Heart right ventricle (tissue), 16 donors: ENCODE data around the gene PLEKHH3. TPM values are rescaled to one million over a fixed set of nuclear protein-coding genes. Genes with fewer than 3 reads are reported as not detected.

Source experiments
- ATAC-seq, 8 donors: fragments of 200-7000 bp; cut with Tn5 transposase; one replicate each; pipeline ENCODE4 v1.9.1; 2020; ENCODE audit warnings: mild to moderate bottlenecking in 8 of 8, moderate library complexity in 8 of 8, moderate number of reproducible peaks in 1 of 8
- DNase-seq, 2 donors: peaks; one replicate each; pipeline ENCODE4 v3.0.0-alpha.2; 2020
- H3K27ac ChIP-seq, 10 donors: fragments of 200-600 bp; sonication (generic) in 2 of 10; one replicate each; pipeline versions ENCODE4 v1.5.0 to v1.8.0; 2020 to 2022; ENCODE audit warnings: mild to moderate bottlenecking in 3 of 10
- H3K27me3 ChIP-seq, 7 donors: fragments of 200-600 bp; one replicate each; pipeline ENCODE4 v1.8.0; 2021 to 2022; ENCODE audit warnings: mild to moderate bottlenecking in 2 of 7
- H3K36me3 ChIP-seq, 9 donors: fragments of 200-600 bp; sonication (generic) in 1 of 9; one replicate each; pipeline versions ENCODE4 v1.5.0 to v1.8.0; 2020 to 2022; ENCODE audit warnings: mild to moderate bottlenecking in 2 of 9
- H3K4me1 ChIP-seq, 9 donors: fragments of 200-600 bp; sonication (generic) in 1 of 9; one replicate each; pipeline versions ENCODE4 v1.5.0 to v1.8.0; 2020 to 2022; ENCODE audit warnings: mild to moderate bottlenecking in 4 of 9
- H3K4me3 ChIP-seq, 10 donors: fragments of 200-600 bp; sonication (generic) in 2 of 10; one replicate each; pipeline versions ENCODE4 v1.5.0 to v1.8.0; 2020 to 2022; ENCODE audit warnings: mild to moderate bottlenecking in 7 of 10, moderate library complexity in 2 of 10
- H3K9me3 ChIP-seq, 11 donors: fragments of 200-600 bp in 10 of 11; sonication (generic) in 2 of 11; one replicate each; pipeline versions ENCODE4 v1.5.0 to v1.8.0; 2013 to 2022; ENCODE audit warnings: mild to moderate bottlenecking in 2 of 11, control low read depth in 1 of 11, moderate library complexity in 1 of 11
- WGBS, 2 donors: extraction: QIAGEN DNeasy Blood & Tissue Kit; methylation state at CpG; one replicate each; pipeline ENCODE4 v1.1.7; 2013; ENCODE audit warnings: inconsistent platforms in 1 of 2; 5-methylcytosine and 5-hydroxymethylcytosine counted together
- intact Hi-C, 10 donors: fragments of 100-400 bp; cut with DNase I; formaldehyde crosslinking; loops; one replicate each; pipeline versions ENCODE4 v1.11.1 to v1.14.2; 2022
- polyA plus RNA-seq, 2 donors: library from polyadenylated mRNA; stranded (reverse); fragments of 200-250 nt; gene quantifications; one replicate each; pipeline ENCODE4 v1.2.3, GENCODE V29; 2013
- total RNA-seq, 10 donors: library from RNA; stranded (reverse); fragmentation: NEBNext Ultra II Directional in 3 of 10; extraction: Animal tissue kit (Norgen Biotek cat#: 25700) in 3 of 10; gene quantifications; one replicate each; pipeline versions ENCODE4 v1.2.1 to v1.2.4, GENCODE V29; 2021 to 2023
- TF ChIP-seq, protein P1 (sequence below), 9 donors: fragments of 200-600 bp; sonication (generic) in 2 of 9; IDR thresholded peaks; one replicate each; pipeline versions ENCODE4 v1.5.0 to v1.8.0; 2021 to 2022; ENCODE audit warnings: antibody characterized with exemption in 9 of 9, mild to moderate bottlenecking in 5 of 9, moderate library complexity in 1 of 9
- donor health status: Arrhythmogenic right ventricular cardiomyopathy.
- donor health status: ischemic (EF 13 %, LVEDD 7.1; RV severe dilation, severe dysfunction).
- donor health status: healthy with polysubstance abuse.
- donor health status: DM: no; HTN: yes; CAD: no.
- donor health status: DM: no; HTN: no; CAD: no.
- donor health status: ischemic (EF 25% LVEDD 6.9; RV normal size, moderate dysfunction).
- donor health status: ischemic (EF 25% LVEDD 5.7; RV mildly dilated, moderate dysfunction).
- donor health status: healthy.
- donor health status: DM: yes; HTN: yes; CAD: no.
- donor health status: Ischemic cardiomyopathy.
- donor health status: ischemic (EF 35%, LVEDD 5.7; RV mildly dilated, moderate dysfunction).
- donor health status: nonischemic (EF 11% LVEDD 7.7; RV severe dilation, severe dysfunction).
- donor health status: DM: yes; HTN: yes; CAD: no.
- donor health status: PGD.
- donor health status: ischemic (EF 29% LVEDD 5.4; RV normal size, mild dysfunction).
- donor health status: nonischemic (EF 23%, LVEDD 6.1; RV moderate dilation, normal function).

Gene PLEKHH3
- total and polyA plus RNA-seq, 12 donors, result 12.8 to 42.1 (median 22.8) TPM

- no peaks in the 10 kb centered on the region for H3K9me3 ChIP-seq
- ATAC-seq, result no peak
- no peaks in the 10 kb centered on the region for H3K27me3 ChIP-seq
- H3K27ac ChIP-seq, result no peak overlapping the region
- H3K4me1 ChIP-seq, result peaks cover 0 to 11% (median 7%) of the 10 kb centered on the region in 9 donors
- WGBS, 2 donors, result 87 to 91% methylated on average over 4 of the region's 4 CpGs
- TF ChIP-seq, protein P1, sequence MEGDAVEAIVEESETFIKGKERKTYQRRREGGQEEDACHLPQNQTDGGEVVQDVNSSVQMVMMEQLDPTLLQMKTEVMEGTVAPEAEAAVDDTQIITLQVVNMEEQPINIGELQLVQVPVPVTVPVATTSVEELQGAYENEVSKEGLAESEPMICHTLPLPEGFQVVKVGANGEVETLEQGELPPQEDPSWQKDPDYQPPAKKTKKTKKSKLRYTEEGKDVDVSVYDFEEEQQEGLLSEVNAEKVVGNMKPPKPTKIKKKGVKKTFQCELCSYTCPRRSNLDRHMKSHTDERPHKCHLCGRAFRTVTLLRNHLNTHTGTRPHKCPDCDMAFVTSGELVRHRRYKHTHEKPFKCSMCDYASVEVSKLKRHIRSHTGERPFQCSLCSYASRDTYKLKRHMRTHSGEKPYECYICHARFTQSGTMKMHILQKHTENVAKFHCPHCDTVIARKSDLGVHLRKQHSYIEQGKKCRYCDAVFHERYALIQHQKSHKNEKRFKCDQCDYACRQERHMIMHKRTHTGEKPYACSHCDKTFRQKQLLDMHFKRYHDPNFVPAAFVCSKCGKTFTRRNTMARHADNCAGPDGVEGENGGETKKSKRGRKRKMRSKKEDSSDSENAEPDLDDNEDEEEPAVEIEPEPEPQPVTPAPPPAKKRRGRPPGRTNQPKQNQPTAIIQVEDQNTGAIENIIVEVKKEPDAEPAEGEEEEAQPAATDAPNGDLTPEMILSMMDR (IDR thresholded peaks at IDR 0.05), result no peak
- no peak overlapping the region for H3K4me3 ChIP-seq
- DNase-seq, result no peak
- H3K36me3 ChIP-seq, result peaks cover 5 to 93% (median 63%) of the 10 kb centered on the region in 9 donors
- intact Hi-C loops, result no loop called here
Observed at GRCh38 chr17:42699415-42699740, 22.6 kb upstream of the PLEKHH3 start.

DNA sequence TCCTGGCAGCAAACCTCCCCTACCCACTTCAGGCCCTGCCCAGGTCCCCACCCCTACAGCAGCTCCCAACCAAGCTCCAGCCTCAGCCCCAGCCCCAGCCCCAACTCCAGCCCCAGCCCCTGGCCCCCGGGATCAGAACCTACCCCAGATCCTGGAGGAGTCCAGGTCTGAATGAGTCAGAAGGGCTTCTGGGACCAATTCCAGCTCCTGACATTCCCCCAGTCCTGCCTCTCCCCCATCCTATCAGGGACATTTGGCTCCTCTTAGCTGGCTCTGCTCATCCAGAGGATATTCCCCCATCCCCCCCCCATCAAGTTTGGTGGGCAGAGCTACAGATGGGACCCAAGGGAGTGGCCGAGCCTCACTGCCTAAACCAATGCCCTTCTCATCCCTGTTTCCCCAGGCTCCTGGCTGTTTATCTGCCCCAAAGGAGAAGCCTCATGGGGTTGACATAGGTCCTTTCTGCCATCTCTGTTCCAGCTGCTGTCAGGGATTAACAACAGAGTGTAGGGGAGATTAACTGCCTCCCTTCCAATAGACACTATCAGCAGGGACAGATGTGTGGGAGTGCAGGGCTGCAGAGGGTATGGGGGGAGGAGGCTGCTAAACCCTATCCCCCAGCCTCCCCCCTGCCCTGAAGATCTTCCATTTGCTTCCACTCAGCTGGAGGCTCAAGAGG is 22.1 kb upstream of the PLEKHH3 start:
- WGBS, 2 donors, result 17 to 36% methylated on average over 2 of the region's 2 CpGs
- H3K27ac ChIP-seq, result no peak overlapping the region
- H3K36me3 ChIP-seq, result peaks cover 2 to 93% (median 58%) of the 10 kb centered on the region in 9 donors
- peak; percentile 66 to 92 (median 80) for ATAC-seq
- H3K9me3 ChIP-seq, result no peaks in the 10 kb centered on the region
- no peaks in the 10 kb centered on the region for H3K27me3 ChIP-seq
- TF ChIP-seq, protein P1 (IDR thresholded peaks at IDR 0.05), result no peak
- H3K4me3 ChIP-seq, result no peak overlapping the region
- peaks cover 0 to 11% (median 7%) of the 10 kb centered on the region in 9 donors for H3K4me1 ChIP-seq
- DNase-seq, result peak in 1 of 2 donors; percentile 70
- intact Hi-C loops, result no loop called here

DNA sequence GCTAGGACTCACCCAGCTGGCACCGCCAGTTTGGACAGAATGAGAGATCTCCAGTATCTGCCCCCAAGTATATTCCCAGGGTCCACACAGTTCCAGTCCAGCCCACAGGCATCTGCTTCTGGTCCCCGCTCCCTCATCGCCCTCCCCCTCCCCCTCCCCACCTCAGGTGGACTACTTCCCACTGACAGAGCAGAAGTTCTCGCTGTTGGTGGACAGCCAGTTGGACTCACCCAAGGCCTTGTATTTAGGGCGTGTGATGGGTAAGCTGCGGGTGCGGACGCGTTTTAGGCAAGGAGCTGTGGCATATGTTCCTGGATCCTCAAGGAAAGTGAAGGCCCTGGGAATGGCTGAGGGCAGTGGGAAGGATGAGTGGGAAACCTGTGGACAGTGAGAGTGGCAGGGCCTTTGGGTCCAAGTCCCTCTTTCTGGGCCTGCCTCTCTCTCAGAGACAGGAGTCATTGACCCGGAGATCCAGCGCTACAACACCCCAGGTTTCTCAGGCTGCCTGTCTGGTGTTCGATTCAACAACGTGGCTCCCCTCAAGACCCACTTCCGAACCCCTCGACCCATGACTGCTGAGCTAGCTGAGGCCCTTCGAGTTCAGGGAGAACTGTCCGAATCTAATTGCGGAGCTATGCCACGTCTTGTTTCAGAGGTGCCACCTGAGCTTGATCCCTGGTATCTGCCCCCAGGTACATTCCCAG is 20.5 kb upstream of the PLEKHH3 start:
- Histone ChIP-seq H3K36me3 (peaks cover 0 to 93% (median 42%) of the 10 kb centered on the region in 9 donors), H3K4me3 (no peak overlapping the region), H3K9me3 (no peaks in the 10 kb centered on the region), H3K27me3 (no peaks in the 10 kb centered on the region), H3K4me1 (peaks cover 0 to 11% (median 7%) of the 10 kb centered on the region in 9 donors), H3K27ac (no peak overlapping the region)
- ATAC-seq (no peak), DNase-seq (no peak)
- TF ChIP-seq, protein P1 (IDR thresholded peaks at IDR 0.05), result no peak
- intact Hi-C loops, result no loop called here
- WGBS, 2 donors, result 96% methylated on average over 19 of the region's 19 CpGs

DNA sequence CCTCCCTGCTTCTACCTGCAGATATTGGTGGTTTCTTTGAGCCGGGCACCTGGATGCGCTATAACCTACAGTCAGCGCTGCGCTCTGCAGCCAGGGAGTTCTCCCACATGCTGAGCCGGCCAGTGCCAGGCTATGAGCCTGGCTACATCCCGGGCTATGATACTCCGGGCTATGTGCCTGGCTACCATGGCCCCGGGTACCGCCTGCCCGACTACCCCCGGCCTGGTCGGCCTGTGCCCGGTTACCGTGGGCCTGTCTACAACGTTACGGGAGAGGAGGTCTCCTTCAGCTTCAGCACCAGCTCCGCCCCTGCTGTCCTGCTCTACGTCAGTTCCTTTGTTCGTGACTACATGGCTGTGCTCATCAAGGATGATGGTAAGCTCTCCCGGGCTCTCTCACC is 18.7 kb upstream of the PLEKHH3 start:
- 90 to 93% methylated on average over 20 of the region's 20 CpGs for WGBS, 2 donors
- no peaks in the 10 kb centered on the region for H3K27me3 ChIP-seq
- no peaks in the 10 kb centered on the region for H3K9me3 ChIP-seq
- ATAC-seq (no peak), DNase-seq (no peak)
- intact Hi-C loops, result no loop called here
- no peak overlapping the region for H3K27ac ChIP-seq
- peaks cover 0 to 13% (median 7%) of the 10 kb centered on the region in 9 donors for H3K4me1 ChIP-seq
- TF ChIP-seq, protein P1 (IDR thresholded peaks at IDR 0.05), result no peak
- no peak overlapping the region for H3K4me3 ChIP-seq
- H3K36me3 ChIP-seq, result peaks cover 0 to 93% (median 28%) of the 10 kb centered on the region in 9 donors
